Fibroblast of skin of abdomen (primary cell): Measurements from ENCODE around the gene SEC24B.
"Not testable (repeated sequence)": the region's sequence is repeated elsewhere in the genome, so short reads cannot be mapped to it uniquely, and the experiment has no call there.

Source experiments
- DNase-seq: peaks from one replicate; pipeline ENCODE4 v3.0.0-alpha.2; 2013

Gene SEC24B

GRCh38 chr4:109434007-109434971 lies 674 bp downstream of the SEC24B start:
- peak; percentile 45 for DNase-seq

DNA sequence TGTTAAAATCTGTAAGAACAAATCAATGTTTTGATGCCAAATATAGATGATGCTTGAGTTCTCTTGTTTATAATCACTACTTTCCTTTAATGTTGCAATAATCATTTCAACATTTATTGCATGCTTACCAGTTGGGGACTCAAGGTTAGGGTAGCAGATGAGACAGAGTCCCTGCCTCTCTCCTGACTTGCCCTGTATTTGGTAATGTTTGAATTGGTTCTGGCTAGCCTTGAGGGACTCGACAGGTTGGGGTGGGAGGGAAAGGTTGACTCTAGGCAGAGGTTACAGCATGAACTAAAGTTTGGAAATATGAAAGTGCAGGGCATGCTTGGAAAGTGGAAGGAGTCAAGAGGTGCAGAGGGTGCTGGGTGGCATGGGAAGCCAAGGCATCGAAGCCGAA lies 2.0 kb downstream of the SEC24B start:
- DNase-seq = no peak

- no peak for DNase-seq
Measured at GRCh38 chr4:109436504-109436903, 2.9 kb downstream of the SEC24B start.

GRCh38 chr4:109440948-109441347 lies 7.3 kb downstream of the SEC24B start:
- DNase-seq = no peak

DNA sequence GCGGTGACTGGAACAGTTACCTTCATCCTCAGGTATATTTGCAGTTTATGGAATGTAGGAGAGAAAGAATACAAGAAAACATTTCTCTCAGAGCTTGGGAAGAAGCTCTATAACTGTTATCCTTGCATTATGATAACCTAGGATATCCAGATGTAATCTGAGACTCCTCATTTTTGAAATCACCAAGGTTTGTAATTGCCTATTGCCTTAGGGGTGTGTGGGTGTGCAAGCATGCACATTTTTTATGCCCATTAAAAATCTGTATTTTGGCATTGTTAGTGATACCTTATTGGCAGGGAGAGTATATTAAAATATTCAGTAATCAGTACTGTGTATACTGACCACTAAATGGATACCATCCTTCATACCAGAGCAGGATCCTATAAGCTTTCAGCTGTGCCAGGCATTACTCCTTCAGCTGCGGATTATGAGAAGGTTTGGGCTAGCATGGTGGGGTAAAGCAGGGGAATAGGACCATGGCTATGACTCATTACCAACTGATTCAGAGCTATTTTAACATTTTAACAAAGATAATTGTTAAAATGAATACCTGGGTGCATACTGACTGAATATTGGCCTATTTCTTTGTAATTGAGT lies 8.3 kb downstream of the SEC24B start:
- no peak for DNase-seq

DNA sequence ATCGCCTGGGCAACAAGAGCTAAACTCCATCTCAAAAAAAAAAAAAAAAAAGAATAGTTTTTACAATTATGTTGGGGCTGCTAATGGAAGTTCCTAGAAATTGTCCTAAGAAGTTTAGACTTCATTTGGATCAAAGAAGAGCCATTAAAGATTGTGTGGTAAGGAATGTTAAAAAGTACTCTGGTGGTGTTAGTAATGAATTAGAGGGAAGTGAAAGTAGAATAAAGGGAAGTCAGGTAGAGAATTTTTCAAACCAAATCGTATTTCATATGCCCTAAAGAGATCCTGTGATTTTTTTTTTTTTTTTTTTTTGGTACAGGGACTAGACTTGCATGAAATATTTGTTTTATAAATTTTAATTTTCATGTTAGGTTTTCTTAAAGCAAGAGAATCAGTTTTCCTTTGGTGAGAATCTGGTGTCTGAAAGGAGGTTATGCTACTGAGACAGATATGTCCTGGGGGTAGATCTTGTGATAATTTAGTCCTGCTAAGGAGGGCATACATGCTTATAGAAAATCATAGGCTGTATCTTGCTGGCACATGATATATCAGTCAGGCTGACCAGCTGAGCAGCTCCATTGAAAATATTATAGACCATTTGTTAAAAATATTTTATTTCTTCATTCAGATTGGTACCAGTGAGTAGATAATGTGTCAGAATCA lies 10.7 kb downstream of the SEC24B start:
- DNase-seq = no peak

- no peak for DNase-seq
Measured at GRCh38 chr4:109447278-109447677, 13.7 kb downstream of the SEC24B start.

- no peak for DNase-seq
Measured at GRCh38 chr4:109451544-109452273, 18.1 kb downstream of the SEC24B start.

DNA sequence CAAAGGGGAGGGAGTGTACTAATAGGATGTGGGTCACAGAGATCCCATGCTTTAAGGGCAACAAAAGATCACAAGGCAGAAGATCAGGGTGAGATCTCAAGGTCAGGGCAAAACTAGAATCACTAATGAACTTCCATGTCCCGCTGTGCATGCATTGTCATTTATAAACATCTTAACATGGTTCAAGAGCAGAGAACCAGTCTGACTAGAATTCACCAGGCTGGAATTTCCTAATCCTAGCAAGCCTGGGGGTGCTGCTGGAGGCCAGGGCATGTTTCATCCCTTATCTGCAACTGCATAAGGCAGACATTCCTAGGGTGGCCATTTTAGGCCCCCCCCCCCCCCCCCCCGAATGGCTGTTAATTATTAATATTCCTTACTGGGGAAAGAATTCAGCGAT lies 19.5 kb downstream of the SEC24B start:
- DNase-seq = not testable (repeated sequence)

GRCh38 chr4:109462297-109462696 lies 28.7 kb downstream of the SEC24B start:
- DNase-seq = no peak

GRCh38 chr4:109462802-109463201 lies 29.2 kb downstream of the SEC24B start:
- no peak for DNase-seq

- no peak for DNase-seq
Measured at GRCh38 chr4:109465069-109465468, 31.5 kb downstream of the SEC24B start.

DNA sequence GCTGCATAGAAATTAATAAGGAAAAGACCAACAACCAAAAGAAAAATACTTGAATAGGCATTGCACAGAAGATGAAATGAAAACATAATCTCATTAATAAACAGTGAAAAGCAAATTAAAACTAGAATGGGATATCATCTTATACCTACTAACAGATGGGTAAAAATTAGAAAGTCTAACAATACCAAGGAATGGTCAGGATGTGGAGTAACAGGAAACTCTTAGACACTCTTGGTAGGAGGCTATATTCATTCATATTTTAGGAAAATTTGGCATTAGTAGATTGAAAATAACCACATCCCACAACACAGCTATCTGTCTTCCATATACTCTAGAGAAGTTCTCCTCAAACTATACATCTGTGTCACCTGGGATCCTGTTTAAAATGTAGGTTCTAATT lies 36.3 kb downstream of the SEC24B start:
- DNase-seq = no peak

DNA sequence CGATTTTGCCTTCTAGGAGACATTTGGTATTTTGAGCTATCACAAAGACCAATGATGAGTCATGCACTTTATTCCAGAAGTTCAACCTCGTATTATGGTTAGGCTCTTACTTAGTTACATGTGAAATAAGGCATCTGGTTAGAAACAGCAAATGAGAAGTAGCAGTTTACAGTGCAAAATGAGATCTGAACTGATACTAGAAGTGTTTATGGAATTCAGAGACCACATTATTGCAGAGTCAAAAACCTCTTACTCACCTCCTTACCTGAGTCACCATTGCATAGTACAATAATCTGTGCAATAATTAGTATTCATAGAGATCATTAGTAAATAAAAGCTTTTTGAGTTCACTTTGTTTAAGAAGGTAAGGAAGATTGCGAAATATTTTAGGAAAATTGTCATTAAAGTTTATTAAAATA lies 38.7 kb downstream of the SEC24B start:
- DNase-seq = peak; percentile 43

- DNase-seq = no peak
Measured at GRCh38 chr4:109473824-109474223, 40.2 kb downstream of the SEC24B start.

GRCh38 chr4:109486007-109486406 lies 52.4 kb downstream of the SEC24B start:
- no peak for DNase-seq

GRCh38 chr4:109494563-109494962 lies 60.9 kb downstream of the SEC24B start:
- DNase-seq = no peak

DNA sequence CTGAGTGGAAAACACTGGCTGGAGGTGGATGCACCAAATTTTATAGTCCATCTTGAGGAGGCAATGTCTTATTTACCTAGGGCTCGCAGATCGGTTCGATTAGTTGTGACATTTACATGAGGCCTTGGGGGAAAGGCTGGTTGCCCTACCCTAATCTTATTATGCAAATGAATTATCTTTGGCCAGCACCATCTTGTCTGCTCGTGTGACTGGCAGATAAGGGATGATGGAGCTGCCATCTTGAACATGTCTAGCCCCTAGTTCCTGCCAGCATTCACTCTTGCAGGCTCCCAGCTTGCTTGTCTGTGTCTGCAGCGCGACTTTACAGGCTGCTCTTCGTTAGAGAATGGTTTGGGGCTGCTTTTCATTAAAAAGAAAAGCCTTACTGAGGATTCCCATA lies 61.9 kb downstream of the SEC24B start:
- no peak for DNase-seq

- DNase-seq = no peak
Measured at GRCh38 chr4:109496875-109497274, 63.3 kb downstream of the SEC24B start.

DNA sequence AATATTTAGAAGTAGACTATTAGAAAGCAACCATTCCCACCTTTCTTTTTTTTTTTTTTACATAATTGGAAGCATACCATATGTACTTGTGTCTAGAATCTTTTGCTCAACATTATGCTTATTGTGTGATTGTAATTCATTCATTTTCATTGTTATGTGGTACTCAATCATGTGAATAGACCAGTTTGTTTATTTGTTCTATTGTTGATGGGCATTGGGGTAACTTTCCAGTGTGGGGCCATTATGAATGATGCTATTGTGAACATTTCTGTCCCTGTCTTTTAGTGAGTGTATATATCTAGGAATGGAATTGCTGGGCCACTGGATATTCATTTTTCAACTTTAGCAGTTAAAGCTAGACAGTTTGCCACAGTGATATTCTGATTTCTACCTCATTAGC lies 63.9 kb downstream of the SEC24B start:
- DNase-seq = no peak

DNA sequence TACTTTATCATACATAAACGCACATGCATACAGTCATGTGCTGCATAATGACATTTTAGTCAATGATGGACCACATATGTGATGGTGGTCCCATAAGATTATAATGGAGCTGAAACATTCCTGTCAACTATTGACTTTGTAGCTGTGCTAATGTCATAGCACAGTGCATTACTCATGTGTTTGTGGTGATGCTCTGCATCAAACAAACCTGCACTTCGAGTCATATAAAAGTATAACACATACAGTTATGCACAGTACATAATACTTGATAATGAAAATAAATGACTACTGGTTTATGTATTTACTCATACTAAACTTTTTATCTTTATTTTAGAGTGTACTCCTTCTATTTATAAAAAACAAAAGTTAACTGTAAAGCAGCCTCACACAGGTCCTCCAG lies 65.9 kb downstream of the SEC24B start:
- DNase-seq = no peak

GRCh38 chr4:109506890-109507289 lies 73.3 kb downstream of the SEC24B start:
- DNase-seq = no peak

DNA sequence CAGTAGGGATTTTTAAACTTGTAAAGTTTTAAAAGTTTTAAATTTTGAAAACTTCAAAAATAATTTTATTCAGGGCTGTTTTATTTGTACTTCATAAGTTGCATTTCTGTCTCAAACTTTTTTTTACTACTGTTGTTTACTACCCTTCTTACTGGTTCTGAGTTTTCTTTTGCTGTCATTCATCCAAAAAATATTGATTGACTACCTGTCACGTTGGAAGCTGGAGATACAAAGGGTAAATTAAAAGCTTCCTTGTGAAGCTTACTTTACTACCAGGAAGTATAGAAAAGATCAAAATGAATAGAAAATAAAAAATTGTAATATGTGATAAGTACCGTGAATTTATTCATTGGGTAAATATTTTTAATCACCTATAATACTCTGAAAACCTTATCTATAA lies 77.1 kb downstream of the SEC24B start:
- no peak for DNase-seq
